Glomerular visceral epithelial cell (primary cell): ENCODE results near the gene FRYL.
A peak's percentile ranks its signal among the peaks of the same experiment; 100 is the strongest.
"Not testable (repeated sequence)": the region's sequence is repeated elsewhere in the genome, so short reads cannot be mapped to it uniquely, and the experiment has no call there.

Experiments
- DNase-seq: peaks from one replicate; pipeline ENCODE4 v3.0.0-alpha.2; 2016; ENCODE audit errors: extremely low spot score

FRYL gene

GRCh38 chr4:48490012-48490679 lies 289.9 kb downstream of the FRYL start, which contains the start of gene ZAR1:
Gene ZAR1 (plus strand): TSS chr4:48490252. CDS start chr4:48490292, 40 bp downstream.
- DNase-seq = no peak

- no peak for DNase-seq
These were observed 290.4 kb downstream of the FRYL start for GRCh38 chr4:48489683-48490011.

- DNase-seq = no peak
These were observed 295.4 kb downstream of the FRYL start for GRCh38 chr4:48484494-48485168.

GRCh38 chr4:48483777-48484493 lies 296.1 kb downstream of the FRYL start:
- no peak for DNase-seq

GRCh38 chr4:48483006-48483776 lies 296.9 kb downstream of the FRYL start, which contains the start of gene SLC10A4:
Gene SLC10A4 (plus strand): TSS chr4:48483343. CDS start chr4:48483562, 219 bp downstream.
- no peak for DNase-seq

- no peak for DNase-seq
These were observed 298.5 kb downstream of the FRYL start for GRCh38 chr4:48481581-48481980.

GRCh38 chr4:48478273-48478672 lies 301.8 kb downstream of the FRYL start:
- no peak for DNase-seq

- no peak for DNase-seq
These were observed 304.3 kb downstream of the FRYL start for GRCh38 chr4:48475770-48476169.

GRCh38 chr4:48472794-48473193 lies 307.3 kb downstream of the FRYL start:
- DNase-seq = no peak

GRCh38 chr4:48470570-48470969 lies 309.5 kb downstream of the FRYL start:
- DNase-seq = peak; percentile 21

- no peak for DNase-seq
These were observed 309.9 kb downstream of the FRYL start for GRCh38 chr4:48470137-48470536.

GRCh38 chr4:48467891-48468290 lies 312.2 kb downstream of the FRYL start:
- no peak for DNase-seq

GRCh38 chr4:48467442-48467841 lies 312.6 kb downstream of the FRYL start:
- no peak for DNase-seq

- no peak for DNase-seq
These were observed 317.7 kb downstream of the FRYL start for GRCh38 chr4:48462363-48462762.

GRCh38 chr4:48461000-48461399 lies 319.1 kb downstream of the FRYL start:
- no peak for DNase-seq

- no peak for DNase-seq
These were observed 325.5 kb downstream of the FRYL start for GRCh38 chr4:48454591-48454990.

- not testable (repeated sequence) for DNase-seq
These were observed 328.4 kb downstream of the FRYL start for GRCh38 chr4:48451656-48452055.

GRCh38 chr4:48450740-48451139 lies 329.3 kb downstream of the FRYL start:
- DNase-seq = no peak

GRCh38 chr4:48449151-48449550 lies 330.9 kb downstream of the FRYL start:
- no peak for DNase-seq
